ENCODE results near the gene RASL11B. TPM values are rescaled to one million over a fixed set of nuclear protein-coding genes. Genes with fewer than 3 reads are reported as not detected.

RASL11B gene
- total RNA-seq, 4 donors from 2014 or later, result 0.62 to 8.8 (median 2.6) TPM

DNA sequence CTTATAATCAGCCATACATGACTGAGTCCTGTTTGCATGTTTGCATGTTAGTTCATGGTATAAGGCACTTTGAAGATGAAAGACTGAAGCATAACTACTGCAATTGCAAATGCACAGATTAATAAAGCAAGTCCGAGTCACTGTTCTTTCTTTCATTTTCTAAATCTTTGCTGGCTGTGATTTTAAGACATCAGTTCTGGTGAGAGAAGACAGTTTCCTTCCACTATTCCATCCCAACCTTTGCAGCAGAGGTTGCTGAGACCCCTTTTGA lies 28.3 kb downstream of the RASL11B start:
- no peak overlapping the region for H3K27ac ChIP-seq
- WGBS, 2 donors (ENCODE audit: low coverage in 1 of 2), result 86 to 89% methylated on average over 1 of the region's 1 CpG
- TF ChIP-seq EP300 (IDR thresholded peaks at IDR 0.05), result no peak
- TF ChIP-seq, protein P1, sequence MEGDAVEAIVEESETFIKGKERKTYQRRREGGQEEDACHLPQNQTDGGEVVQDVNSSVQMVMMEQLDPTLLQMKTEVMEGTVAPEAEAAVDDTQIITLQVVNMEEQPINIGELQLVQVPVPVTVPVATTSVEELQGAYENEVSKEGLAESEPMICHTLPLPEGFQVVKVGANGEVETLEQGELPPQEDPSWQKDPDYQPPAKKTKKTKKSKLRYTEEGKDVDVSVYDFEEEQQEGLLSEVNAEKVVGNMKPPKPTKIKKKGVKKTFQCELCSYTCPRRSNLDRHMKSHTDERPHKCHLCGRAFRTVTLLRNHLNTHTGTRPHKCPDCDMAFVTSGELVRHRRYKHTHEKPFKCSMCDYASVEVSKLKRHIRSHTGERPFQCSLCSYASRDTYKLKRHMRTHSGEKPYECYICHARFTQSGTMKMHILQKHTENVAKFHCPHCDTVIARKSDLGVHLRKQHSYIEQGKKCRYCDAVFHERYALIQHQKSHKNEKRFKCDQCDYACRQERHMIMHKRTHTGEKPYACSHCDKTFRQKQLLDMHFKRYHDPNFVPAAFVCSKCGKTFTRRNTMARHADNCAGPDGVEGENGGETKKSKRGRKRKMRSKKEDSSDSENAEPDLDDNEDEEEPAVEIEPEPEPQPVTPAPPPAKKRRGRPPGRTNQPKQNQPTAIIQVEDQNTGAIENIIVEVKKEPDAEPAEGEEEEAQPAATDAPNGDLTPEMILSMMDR (IDR thresholded peaks at IDR 0.05), result no peak
- TF ChIP-seq POLR2AphosphoS5 (IDR thresholded peaks at IDR 0.05), result no peak
- no peak for TF ChIP-seq POLR2A (IDR thresholded peaks at IDR 0.05)
- no peaks in the 10 kb centered on the region for H3K27me3 ChIP-seq
- no peak overlapping the region for H3K4me3 ChIP-seq
- ATAC-seq, result no peak
- H3K36me3 ChIP-seq, result peaks cover 0 to 1% of the 10 kb centered on the region in 2 donors
- H3K9me3 ChIP-seq, result no peaks in the 10 kb centered on the region
- no peaks in the 10 kb centered on the region for H3K4me1 ChIP-seq

GRCh38 chr4:52891743-52892142 lies 29.6 kb downstream of the RASL11B start:
- Histone ChIP-seq H3K27me3 (no peaks in the 10 kb centered on the region), H3K9me3 (no peaks in the 10 kb centered on the region), H3K36me3 (no peaks in the 10 kb centered on the region), H3K27ac (no peak overlapping the region), H3K4me1 (no peaks in the 10 kb centered on the region), H3K4me3 (no peak overlapping the region)
- TF ChIP-seq, protein P1 (IDR thresholded peaks at IDR 0.05), result no peak
- TF ChIP-seq EP300 (IDR thresholded peaks at IDR 0.05) (no peak), POLR2AphosphoS5 (IDR thresholded peaks at IDR 0.05) (no peak), POLR2A (IDR thresholded peaks at IDR 0.05) (no peak)
- ATAC-seq, result no peak
- 63 to 90% methylated on average over 1 of the region's 1 CpG for WGBS, 2 donors (ENCODE audit: low coverage in 1 of 2)

- Histone ChIP-seq H3K4me3 (no peak overlapping the region), H3K9me3 (no peaks in the 10 kb centered on the region), H3K4me1 (no peaks in the 10 kb centered on the region), H3K27ac (no peak overlapping the region), H3K27me3 (no peaks in the 10 kb centered on the region), H3K36me3 (no peaks in the 10 kb centered on the region)
- no peak for ATAC-seq
- TF ChIP-seq EP300 (IDR thresholded peaks at IDR 0.05) (no peak), POLR2A (IDR thresholded peaks at IDR 0.05) (no peak), POLR2AphosphoS5 (IDR thresholded peaks at IDR 0.05) (no peak)
- TF ChIP-seq, protein P1 (IDR thresholded peaks at IDR 0.05), result no peak
- WGBS, 2 donors (ENCODE audit: low coverage in 1 of 2), result 62 to 68% methylated on average over 3 of the region's 3 CpGs
These were observed 30.8 kb downstream of the RASL11B start for GRCh38 chr4:52892880-52893279.

DNA sequence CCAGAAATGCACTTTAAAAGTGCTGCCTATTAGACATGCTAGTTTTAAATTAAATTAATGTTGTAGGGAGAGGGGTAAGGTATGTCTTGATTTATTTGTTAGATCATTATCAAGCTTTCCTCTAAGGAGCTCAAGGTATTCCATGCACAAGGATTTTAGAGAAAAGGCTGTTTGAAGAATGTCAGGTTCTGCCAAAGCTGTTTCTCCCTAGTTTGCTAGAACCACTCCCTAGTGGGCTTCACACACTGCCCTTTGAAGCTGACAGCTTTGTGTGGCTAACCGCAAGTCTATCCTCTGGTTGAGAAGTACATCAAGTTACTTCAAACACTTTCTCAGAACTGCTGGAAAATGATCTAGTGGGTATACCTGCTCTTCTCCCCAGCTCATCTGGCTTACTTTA lies 32.3 kb downstream of the RASL11B start:
- TF ChIP-seq, protein P1 (IDR thresholded peaks at IDR 0.05), result no peak
- no peak for TF ChIP-seq EP300 (IDR thresholded peaks at IDR 0.05)
- TF ChIP-seq POLR2A (IDR thresholded peaks at IDR 0.05), result no peak
- no peak for TF ChIP-seq POLR2AphosphoS5 (IDR thresholded peaks at IDR 0.05)
- Histone ChIP-seq H3K27ac (no peak overlapping the region), H3K9me3 (no peaks in the 10 kb centered on the region), H3K36me3 (no peaks in the 10 kb centered on the region), H3K4me1 (no peaks in the 10 kb centered on the region), H3K27me3 (no peaks in the 10 kb centered on the region), H3K4me3 (no peak overlapping the region)
- no peak for ATAC-seq
- WGBS, 2 donors (ENCODE audit: low coverage in 1 of 2), result 86 to 100% methylated on average over 1 of the region's 1 CpG

- 96 to 100% methylated on average over 1 to 2 of the region's 4 CpGs for WGBS, 2 donors (ENCODE audit: low coverage in 1 of 2)
- TF ChIP-seq EP300 (IDR thresholded peaks at IDR 0.05), result no peak
- no peak for TF ChIP-seq POLR2AphosphoS5 (IDR thresholded peaks at IDR 0.05)
- TF ChIP-seq POLR2A (IDR thresholded peaks at IDR 0.05), result no peak
- TF ChIP-seq, protein P1 (IDR thresholded peaks at IDR 0.05), result no peak
- Histone ChIP-seq H3K27me3 (no peaks in the 10 kb centered on the region), H3K4me1 (no peaks in the 10 kb centered on the region), H3K9me3 (peaks cover 0 to 8% (median 0%) of the 10 kb centered on the region in 3 donors), H3K36me3 (peaks cover 0 to 21% of the 10 kb centered on the region in 2 donors), H3K4me3 (no peak overlapping the region), H3K27ac (no peak overlapping the region)
- no peak for ATAC-seq
These were observed 41.2 kb downstream of the RASL11B start for GRCh38 chr4:52903273-52903672.

Data from gastroesophageal sphincter (tissue), 4 donors.